ENCODE results near the gene SLC13A1. TPM values are rescaled to one million over a fixed set of nuclear protein-coding genes. Genes with fewer than 3 reads are reported as not detected.
"Not testable (repeated sequence)": the region's sequence is repeated elsewhere in the genome, so short reads cannot be mapped to it uniquely, and the experiment has no call there.

The SLC13A1 gene
- total RNA-seq, 1 donor from 2014 or later, result 0.48 TPM

- DNase-seq (ENCODE audit: low spot score), result no peak
Observed at GRCh38 chr7:123126171-123126570, 73.6 kb downstream of the SLC13A1 start.

- DNase-seq (ENCODE audit: low spot score), result no peak
Observed at GRCh38 chr7:123125231-123125630, 74.5 kb downstream of the SLC13A1 start.

- DNase-seq (ENCODE audit: low spot score), result no peak
Observed at GRCh38 chr7:123122916-123123315, 76.9 kb downstream of the SLC13A1 start.

GRCh38 chr7:123120286-123120685 is 79.5 kb downstream of the SLC13A1 start:
- no peak for DNase-seq (ENCODE audit: low spot score)

GRCh38 chr7:123115331-123115730 is 84.4 kb downstream of the SLC13A1 start:
- DNase-seq (ENCODE audit: low spot score), result no peak

GRCh38 chr7:123114288-123114687 is 85.5 kb downstream of the SLC13A1 start:
- no peak for DNase-seq (ENCODE audit: low spot score)

GRCh38 chr7:123112833-123113232 is 86.9 kb downstream of the SLC13A1 start:
- DNase-seq (ENCODE audit: low spot score), result no peak

GRCh38 chr7:123099712-123100111 is 100.1 kb downstream of the SLC13A1 start:
- DNase-seq (ENCODE audit: low spot score), result no peak

GRCh38 chr7:123096976-123097375 is 102.8 kb downstream of the SLC13A1 start:
- DNase-seq (ENCODE audit: low spot score), result no peak

- no peak for DNase-seq (ENCODE audit: low spot score)
Observed at GRCh38 chr7:123096434-123096833, 103.3 kb downstream of the SLC13A1 start.

GRCh38 chr7:123090456-123090855 is 109.3 kb downstream of the SLC13A1 start:
- peak; percentile 61 for DNase-seq (ENCODE audit: low spot score)

- not testable (repeated sequence) for DNase-seq (ENCODE audit: low spot score)
Observed at GRCh38 chr7:123086910-123087309, 112.9 kb downstream of the SLC13A1 start.

- DNase-seq (ENCODE audit: low spot score), result not testable (repeated sequence)
Observed at GRCh38 chr7:123084861-123085260, 114.9 kb downstream of the SLC13A1 start.

- no peak for DNase-seq (ENCODE audit: low spot score)
Observed at GRCh38 chr7:123079021-123079420, 120.7 kb downstream of the SLC13A1 start.

GRCh38 chr7:123075838-123076467 is 123.8 kb downstream of the SLC13A1 start:
- DNase-seq (ENCODE audit: low spot score), result peak; percentile 2

- DNase-seq (ENCODE audit: low spot score), result no peak
Observed at GRCh38 chr7:123070702-123071286, 129.0 kb downstream of the SLC13A1 start.

GRCh38 chr7:123067814-123068213 is 132.0 kb downstream of the SLC13A1 start:
- DNase-seq (ENCODE audit: low spot score), result no peak

Other genes with a start within 250 kb of the SLC13A1 start
- gene TAS2R16, start 204.3 kb downstream of the SLC13A1 start, total RNA-seq (ENCODE audit: insufficient read depth, low replicate concordance), result not detected

Data from umbilical cord (tissue), 2 donors.